HG03565 (cell line): ENCODE data around the gene PRICKLE3.
"Not testable (repeated sequence)": the region's sequence is repeated elsewhere in the genome, so short reads cannot be mapped to it uniquely, and the experiment has no call there.

Source experiments
- ATAC-seq: cut with Tn5 transposase; IDR thresholded peaks from one replicate; pipeline ENCODE4 v1.9.1; 2021; ENCODE audit warnings: mild to moderate bottlenecking, moderate library complexity; ENCODE audit not compliant: unreplicated experiment

Gene PRICKLE3

DNA sequence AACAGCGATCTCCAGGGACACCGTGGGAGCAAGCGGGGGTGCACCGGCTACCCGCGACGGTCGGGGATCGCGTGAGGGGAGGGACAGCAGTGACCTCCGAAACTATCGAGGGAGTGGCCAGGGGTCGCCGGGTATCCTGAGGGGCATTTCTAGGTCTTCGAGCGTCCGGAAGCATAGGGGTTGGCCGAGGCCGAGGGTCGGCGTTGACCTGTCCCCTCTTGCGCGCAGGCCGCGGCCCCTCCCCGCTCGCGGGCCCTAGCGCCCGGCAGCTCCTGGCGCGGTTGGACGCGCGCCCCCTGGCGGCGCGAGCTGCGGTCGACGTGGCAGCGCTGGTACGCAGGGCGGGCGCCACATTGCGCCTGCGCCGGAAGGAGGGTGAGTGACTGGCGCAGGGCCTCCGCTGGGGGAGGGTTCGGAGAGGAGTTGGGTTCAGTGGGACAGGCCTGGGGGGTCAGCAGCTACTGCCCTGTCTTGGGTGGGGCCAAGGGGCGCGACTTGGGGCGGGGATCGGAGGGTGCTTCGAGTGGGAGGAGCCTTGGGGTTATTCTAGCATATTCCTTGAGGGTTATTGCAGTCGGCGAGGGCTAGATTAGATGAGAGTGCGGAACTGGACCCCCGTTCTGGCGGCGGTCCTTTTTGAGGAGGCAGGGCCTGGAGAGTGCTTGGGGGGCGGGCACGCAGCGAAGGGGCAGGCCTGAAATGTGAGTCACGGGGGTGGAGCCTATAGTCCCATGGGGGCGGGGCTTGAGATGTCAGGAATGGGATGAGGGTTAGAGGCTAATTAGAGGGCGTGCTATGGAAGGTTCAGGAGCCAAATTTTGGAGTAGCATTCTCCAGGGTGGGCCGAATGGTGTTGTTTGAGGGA is 22.4 kb downstream of the PRICKLE3 start:
- ATAC-seq: peak; percentile 63

DNA sequence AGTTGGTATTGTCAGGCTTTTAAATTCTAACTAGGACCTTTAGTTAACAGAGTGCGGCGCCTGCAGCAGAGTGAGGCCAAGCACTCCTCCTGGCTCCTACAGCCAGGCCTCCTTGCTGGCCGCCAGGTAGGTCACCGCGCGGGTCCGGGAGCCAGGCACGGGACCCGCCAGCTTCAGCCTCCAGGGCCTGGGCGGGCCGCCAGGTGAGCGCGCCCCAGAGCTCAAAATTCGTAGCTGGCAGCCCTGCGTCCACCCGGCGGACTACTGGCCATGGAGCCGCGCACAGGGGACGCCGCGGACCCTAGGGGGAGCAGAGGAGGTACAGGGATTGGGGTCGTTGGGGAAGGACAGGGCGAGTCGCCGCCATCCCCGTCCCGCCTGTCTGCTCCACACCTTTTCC is 23.6 kb downstream of the PRICKLE3 start, which contains the start of gene MAGIX:
MAGIX (plus strand) TSS at position 139 of the 400 bp plus-strand sequence; CDS start at position 271, 132 bp downstream.
- no peak for ATAC-seq

DNA sequence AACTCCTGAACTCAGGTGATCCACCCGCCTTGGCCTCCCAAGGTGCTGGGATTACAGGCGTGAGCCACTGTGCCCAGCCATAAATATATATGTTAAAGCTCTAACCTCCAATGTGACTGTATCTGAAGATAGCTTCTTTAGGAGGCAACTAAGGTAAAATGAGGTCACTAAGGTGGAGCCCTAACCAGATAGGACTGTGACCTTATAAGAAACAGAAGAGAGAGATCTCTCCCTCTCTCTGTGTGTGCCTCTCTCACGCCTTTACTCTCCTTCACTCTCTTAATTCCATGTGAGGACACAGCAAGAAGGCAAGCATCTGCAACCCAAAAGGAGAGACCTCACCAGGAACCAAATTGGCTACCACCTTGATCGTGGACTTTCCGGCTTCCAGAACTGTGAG is 24.5 kb downstream of the PRICKLE3 start:
- ATAC-seq: no peak

DNA sequence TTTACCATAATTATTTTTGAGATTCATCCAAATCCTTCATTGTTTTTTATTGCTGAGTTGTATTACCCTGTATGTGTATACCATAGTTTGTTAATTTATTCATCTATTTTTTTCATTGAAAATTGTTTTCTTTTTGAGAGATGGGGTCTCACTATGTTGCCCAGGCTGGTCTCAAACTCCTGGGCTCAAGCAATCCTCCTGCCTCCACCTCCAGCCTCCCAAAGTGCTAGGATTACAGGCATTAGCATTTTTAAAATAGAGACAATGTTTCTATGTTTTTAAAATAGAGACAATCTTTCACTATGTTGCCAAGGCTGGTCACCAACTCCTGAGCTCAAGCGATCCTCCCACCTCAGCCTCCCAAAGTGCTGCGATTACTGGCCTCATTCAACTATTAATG is 25.3 kb downstream of the PRICKLE3 start:
- ATAC-seq: no peak

DNA sequence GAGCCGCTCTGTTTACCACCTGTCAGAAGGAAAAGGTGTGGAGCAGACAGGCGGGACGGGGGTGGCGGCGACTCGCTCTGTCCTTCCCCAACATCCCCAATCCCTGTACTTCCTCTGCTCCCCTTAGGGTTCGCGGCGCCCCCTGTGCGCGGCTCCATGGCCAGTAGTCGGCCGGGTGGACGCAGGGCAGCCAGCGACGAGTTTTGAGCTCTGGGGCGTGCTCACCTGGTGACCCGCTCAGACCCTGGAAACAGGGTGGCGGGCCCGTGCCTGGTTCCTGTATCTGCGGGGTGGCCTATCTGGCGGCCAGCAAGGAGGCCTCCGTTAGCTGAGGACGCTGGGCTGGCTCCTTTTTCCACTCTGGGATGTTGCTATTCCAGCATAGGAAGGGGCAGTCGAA is 29.0 kb downstream of the PRICKLE3 start:
- ATAC-seq: no peak

DNA sequence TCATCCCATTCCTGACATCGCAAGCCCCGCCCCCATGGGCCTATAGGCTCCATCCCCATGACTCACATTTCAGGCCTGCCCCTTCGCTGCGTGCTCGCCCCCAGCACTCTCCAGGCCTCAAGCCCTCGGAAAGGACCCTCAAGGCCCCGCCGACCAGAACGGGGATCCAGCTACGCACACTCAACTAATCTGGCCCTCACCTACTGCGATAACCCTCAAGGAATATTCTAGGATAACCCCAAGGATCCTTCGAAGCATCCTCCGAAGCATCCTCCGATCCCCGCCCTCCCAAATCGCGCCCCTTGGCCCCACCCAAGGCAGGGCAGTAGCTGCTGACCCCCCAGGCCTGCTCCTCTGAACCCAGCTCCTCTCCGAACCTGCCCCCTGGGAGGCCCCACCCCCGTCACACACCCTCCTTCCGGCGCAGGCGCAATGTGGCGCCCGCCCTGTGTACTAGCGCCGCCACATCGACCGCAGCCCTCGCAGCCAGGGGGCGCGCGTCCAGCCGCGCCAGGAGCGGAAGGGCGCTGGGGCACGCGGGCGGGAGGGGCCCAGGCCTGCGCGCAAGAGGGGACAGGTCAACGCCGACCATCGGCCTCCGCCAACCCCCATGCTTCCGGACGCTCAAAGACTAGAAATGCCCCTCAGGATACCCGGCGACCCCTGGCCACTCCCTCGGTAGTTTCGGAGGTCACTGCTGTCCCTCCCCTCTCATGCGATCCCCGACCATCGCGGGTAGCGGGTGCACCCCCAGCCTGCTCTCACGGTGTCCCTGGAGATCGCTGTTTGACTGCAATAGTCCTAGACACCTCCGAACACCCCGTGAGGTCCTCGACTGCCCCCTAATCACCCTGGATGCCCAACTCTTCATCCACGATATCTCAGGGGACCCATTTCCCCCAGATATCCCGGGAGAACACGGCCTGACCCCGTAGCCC is 30.0 kb downstream of the PRICKLE3 start:
- ATAC-seq: peak; percentile 84

DNA sequence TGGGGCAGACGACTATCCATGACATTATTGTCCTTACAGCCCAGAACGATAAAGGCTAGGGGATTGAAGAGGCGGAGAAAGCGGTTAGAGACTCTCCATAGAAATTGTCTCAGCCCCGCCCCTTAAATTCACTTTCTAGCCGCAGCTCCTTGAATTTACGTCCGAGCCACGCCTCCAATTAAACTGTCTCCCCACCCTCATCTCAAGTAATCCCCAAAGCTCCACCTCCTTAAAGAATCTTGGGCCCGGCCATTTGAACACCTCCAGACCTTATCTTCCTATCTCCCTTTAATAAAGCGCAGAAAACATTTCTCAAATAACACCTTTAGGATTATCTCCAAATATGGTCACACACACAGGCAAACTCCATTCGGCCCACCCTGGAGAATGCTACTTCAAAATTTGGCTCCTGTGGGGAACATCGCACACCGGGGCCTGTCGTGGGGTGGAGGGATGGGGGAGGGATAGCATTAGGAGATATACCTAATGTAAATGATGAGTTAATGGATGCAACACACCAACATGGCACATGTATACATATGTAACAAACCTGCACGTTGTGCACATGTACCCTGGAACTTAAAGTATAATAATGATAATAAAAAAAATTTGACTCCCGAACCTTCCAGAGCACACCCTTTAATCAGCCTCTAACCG is 30.8 kb downstream of the PRICKLE3 start:
- ATAC-seq: no peak

DNA sequence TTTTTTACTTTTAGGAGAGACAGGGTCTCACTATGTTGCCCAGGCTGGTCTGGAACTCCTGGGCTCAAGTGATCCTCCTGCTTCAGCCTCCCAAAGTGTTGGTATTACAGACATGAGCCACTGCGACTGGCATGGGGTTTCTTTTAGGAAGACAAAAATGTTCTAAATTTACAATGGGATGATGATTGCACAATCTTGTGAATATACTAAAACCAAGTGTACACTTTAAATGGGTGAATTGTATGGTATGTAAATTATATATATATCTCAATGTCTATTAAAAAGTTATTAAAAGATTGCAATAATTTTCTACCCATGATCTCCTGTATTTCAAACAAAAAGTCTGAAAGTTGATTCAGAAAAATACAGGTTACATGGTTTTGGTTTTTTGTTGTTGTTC is 32.7 kb downstream of the PRICKLE3 start:
- ATAC-seq: no peak

DNA sequence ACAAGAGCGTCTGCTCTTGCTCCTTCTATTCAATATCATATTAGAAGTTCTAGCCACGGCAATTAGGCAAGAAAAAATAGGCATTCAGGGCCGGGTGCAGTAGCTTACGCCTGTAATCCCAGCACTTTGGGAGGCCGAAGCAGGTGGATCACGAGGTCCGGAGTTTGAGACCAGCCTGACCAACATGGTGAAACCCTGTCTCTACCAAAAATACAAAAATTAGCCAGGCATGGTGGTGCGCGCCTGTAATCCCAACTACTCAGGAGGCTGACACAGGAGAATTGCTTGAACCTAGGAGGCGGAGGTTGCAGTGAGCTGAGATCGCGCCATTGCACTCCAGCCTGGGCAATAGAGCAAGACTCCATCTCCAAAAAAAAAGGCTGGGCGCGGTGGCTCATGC is 36.9 kb downstream of the PRICKLE3 start:
- ATAC-seq: not testable (repeated sequence)

DNA sequence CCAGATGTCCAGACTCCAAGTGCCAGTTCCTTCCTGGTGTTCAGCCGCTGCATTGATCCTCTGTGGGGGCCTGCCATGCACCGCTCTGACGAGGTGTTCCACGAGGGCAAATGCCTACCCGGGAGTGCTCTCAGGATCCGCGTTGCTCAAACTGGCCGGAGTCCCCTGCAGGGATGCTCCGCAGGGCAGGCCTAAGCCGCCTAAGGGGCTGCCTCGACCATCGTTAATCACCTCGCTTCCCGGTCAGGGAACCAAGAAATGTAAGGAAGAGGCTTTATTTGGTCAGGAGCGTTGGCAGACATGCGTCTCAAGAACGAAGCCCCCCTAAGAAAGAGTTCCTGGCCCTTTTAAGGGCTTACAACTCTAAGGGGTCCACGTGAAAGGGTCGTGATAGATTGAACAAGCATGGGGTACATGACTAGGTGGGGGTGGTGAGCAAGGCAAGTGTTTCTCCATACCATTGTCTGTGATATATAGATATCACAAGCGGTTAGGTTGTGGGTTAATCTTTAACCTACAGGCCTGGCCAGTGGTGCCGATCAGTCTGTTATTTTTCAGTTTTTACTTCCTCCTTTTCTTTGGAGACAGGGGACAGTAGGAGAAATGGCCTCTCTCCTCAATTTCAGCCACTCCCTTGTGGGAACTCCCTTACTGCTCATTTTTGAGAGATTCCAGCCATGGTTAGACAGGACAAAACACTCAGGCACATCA is 37.6 kb downstream of the PRICKLE3 start:
- not testable (repeated sequence) for ATAC-seq

DNA sequence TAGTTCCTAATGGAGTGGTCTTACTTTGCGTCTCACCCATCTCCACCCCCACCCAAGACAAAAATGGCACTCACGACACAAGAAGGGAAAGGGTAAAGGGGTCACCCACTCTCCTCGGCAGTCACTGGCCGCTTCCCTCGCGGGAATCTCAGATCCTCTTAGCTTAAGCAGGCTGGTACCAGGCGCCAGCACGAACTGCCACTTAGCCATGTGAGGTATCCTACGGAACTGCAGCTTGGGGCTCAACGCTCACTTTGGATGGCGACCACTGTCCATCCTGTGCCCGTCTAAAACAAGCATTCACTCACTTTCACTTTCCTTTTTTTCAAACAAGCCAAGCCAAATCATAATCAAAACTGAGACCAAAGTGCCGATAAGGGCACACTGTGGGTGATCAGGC is 38.2 kb downstream of the PRICKLE3 start:
- no peak for ATAC-seq

DNA sequence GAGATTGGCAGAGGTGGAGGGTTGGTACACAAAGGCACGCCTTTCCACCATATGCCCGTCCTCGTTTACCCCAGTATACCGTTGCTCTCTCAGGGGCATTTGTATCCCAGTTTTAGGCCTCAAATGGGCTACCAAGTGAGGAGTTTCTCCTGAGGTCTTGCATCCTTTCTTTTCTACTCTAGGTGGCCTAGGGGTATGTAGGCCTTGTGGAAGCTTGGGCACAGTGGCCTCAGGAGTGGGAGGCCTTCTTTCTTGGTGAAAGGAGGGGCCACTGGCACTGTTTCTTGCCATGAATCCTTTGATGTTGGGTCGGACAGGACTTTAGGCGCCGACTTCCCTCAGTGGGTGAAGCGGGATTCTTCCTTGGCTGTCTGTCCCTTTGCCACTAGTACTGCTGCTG is 38.9 kb downstream of the PRICKLE3 start:
- ATAC-seq: no peak

DNA sequence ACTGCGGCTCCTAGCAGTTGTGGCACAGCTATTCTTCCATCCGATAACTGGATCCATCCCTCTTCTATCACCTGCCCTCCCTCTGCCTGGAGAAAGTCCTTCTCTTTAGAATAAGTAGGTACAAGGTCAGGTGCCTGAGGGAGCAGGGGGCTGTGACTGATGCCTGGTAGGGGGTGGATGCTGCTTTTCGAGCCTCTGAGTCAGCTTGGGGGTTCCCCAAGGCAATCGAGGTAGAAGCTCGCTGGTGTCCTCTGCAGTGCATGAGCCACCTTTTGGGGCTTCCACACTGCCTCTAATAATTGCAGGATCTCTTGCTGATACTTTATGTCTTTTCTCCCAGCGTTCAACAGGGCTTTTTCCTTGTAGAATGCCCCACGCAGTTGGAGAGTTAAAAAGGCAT is 43.0 kb downstream of the PRICKLE3 start:
- ATAC-seq: not testable (repeated sequence)

DNA sequence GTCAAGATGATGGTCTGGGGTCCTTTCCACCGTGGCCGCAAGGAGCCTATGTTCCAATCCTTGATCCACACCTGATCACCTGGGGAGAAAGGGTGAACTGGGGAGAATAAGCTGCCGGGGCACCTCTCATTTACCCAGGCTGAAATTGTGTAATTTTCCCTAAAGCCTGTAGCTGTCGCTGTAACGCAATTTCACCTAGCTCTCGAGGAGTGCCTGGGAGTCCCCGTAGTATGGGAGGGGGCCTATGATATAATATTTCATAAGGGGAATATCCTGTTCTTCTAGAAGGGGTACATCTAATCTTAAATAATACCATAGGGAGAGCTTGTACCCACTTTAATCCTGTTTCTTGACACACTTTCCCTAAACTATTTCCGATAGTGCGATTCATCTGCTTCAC is 43.9 kb downstream of the PRICKLE3 start:
- not testable (repeated sequence) for ATAC-seq

DNA sequence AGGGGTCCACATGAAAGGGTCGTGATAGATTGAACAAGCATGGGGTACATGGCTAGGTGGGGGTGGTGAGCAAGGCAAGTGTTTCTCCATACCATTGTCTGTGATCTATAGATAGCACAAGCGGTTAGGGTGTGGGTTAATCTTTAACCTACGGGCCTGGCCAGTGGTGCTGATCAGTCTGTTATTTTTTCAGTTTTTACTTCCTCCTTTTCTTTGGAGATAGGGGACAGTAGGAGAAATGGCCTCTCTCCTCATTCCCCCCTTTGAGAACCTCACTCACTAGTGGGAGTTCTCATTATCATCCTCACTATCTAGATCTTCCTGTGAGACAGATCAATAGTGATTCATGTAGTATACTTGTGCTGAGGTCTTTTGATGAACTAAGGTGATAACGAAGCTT is 46.5 kb downstream of the PRICKLE3 start:
- no peak for ATAC-seq

DNA sequence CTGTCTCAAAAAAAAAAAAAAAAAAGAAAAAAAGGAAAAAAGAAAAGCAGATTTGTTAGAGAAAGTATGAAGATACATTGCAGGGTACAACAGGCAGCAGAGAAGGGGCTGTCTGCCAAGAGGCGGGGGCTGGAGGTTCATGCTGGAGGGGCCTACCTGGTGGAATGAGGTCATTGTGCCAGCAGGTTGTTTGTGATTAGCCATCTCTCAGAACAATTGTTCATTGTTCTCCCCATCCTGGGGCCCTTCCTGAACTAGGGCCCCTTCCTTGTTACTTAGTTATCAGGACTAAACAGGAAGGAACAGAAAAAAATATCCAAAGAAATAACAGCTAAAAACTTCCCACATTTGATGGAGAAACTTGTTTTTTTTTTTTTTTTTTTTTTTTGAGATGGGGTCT is 48.7 kb downstream of the PRICKLE3 start:
- no peak for ATAC-seq

DNA sequence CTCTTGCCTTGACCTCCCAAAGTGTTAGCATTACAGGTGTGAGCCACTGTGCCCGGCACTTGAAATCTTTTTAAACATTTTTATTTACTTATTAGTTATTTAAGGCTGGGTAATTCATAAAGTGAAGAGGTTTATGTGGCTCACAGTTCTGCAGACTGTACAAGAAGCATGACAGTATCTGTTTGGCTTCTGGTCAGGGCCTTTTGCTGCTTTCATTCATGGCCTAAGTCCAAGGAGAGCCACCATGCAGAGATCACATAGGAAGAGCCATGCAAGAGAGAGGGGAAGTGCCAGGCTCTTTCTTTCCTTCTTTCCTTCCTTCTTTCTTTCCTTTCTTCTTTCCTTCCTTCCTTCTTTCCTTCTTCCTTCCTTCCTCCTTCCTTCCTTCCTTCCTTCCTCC is 52.4 kb downstream of the PRICKLE3 start:
- ATAC-seq: no peak

DNA sequence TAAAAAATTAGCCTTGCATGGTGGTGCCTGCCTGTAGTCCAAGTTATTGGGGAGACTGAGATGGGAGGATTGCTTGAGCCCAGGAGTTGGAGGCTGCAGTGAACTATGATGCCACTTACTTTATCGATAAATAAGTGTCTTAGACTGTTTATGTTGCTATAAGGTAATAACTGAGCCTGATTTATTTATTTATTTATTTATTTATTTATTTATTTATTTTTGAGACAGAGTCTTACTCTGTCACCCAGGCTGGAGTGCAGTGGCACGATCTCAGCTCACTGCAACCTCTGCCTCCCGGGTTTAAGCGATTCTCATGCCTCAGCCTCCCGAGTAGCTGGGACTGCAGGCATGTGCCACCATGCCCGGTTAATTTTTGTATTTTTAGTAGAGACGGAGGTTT is 53.9 kb downstream of the PRICKLE3 start:
- not testable (repeated sequence) for ATAC-seq

DNA sequence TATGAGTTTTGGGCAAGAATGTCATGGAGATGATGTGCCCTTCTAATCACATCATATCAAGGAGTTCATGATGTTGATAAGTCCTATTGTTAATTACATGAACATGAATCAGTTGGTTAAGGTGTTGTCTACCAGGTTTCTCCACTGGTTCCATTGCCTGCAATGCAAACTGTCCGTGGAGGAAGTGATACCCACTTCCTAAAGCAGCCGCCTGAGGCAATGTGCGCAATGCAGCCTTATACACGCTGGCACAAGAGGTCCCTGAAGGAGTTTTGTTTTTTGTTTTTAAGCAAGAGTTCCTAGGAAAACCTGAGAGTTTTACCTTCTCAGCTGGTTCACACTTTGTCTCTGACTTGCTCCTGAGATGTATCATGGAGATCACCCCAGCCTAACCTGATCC is 56.7 kb downstream of the PRICKLE3 start:
- ATAC-seq: no peak

DNA sequence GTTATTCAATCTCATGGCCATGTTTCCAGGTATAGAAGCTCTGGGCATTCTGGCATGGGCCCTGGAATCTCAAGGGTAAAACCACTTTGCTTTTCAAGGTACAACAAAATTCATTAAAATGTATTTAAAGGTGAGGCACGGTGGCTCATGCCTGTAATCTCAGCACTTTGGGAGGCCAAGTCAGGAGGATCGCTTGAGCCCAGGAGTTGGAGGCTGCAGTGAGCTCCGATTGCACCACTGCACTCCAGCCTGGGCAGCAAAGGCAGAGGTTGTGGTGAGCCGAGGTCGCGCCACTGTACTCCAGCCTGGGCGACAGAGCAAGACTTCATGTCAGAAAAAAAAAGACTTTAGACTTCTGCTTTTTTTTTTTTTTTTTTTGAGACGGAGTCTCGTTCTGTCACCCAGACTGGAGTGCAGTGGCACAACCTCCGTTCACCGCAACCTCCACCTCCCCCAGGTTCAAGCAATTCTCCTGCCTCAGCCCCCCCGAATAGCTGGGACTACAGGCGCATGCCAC is 58.4 kb downstream of the PRICKLE3 start:
- not testable (repeated sequence) for ATAC-seq
